HepG2 (cell line): ENCODE measurements around the gene MAP3K9. TPM values are rescaled to one million over a fixed set of nuclear protein-coding genes. Genes with fewer than 3 reads are reported as not detected.

Experiments used
- CREB1 ChIP-seq, 2 experiments: fragments of 450-650 bp in 1 of 2; IDR thresholded peaks; 2 replicates each; pipeline ENCODE4 v1.6.1; 2016 to 2017; ENCODE audit warnings: control low read depth in 1 of 2, mild to moderate bottlenecking in 1 of 2, missing compliant biosample characterization in 1 of 2, missing genetic modification characterization in 1 of 2
- ELF3 ChIP-seq: IDR thresholded peaks from 2 replicates; pipeline ENCODE4 v1.6.1; 2016; ENCODE audit warnings: missing genetic modification reagents, missing compliant biosample characterization
- ETV5 ChIP-seq: IDR thresholded peaks from 2 replicates; pipeline ENCODE4 v1.6.1; 2018; ENCODE audit warnings: missing biosample characterization, missing genetic modification reagents, inconsistent platforms, borderline replicate concordance
- FOXA3 ChIP-seq: IDR thresholded peaks from 2 replicates; pipeline ENCODE4 v1.6.1; 2016; ENCODE audit warnings: missing genetic modification reagents, missing compliant biosample characterization
- HNF1B ChIP-seq: sonication (generic); formaldehyde crosslinking; IDR thresholded peaks from 2 replicates; pipeline ENCODE4 v1.5.1; 2020; ENCODE audit warnings: mild to moderate bottlenecking, moderate library complexity, missing genetic modification reagents
- JUNB ChIP-seq: sonication (generic); formaldehyde crosslinking; IDR thresholded peaks from 2 replicates; pipeline ENCODE4 v1.8.0; 2022; ENCODE audit warnings: missing genetic modification reagents, mild to moderate bottlenecking, borderline replicate concordance
- KDM2A ChIP-seq: sonication (generic); formaldehyde crosslinking; IDR thresholded peaks from 2 replicates; pipeline ENCODE4 v1.4.0; 2020; ENCODE audit warnings: low read depth, missing genetic modification reagents, borderline replicate concordance
- KDM6A ChIP-seq: IDR thresholded peaks from 2 replicates; pipeline ENCODE4 v1.6.1; 2016; ENCODE audit warnings: low read depth
- MXD4 ChIP-seq: IDR thresholded peaks from 2 replicates; pipeline ENCODE4 v1.6.1; 2016; ENCODE audit warnings: mild to moderate bottlenecking, missing biosample characterization, missing genetic modification reagents
- SMAD3 ChIP-seq: sonication (generic); formaldehyde crosslinking; IDR thresholded peaks from 2 replicates; pipeline ENCODE4 v1.4.0; 2020; ENCODE audit warnings: missing genetic modification reagents
- TCF7 ChIP-seq: sonication (generic); IDR thresholded peaks from 2 replicates; pipeline ENCODE4 v1.6.1; 2016; ENCODE audit warnings: antibody characterized with exemption, low read depth
- XRCC5 ChIP-seq: fragments of 200-400 bp; formaldehyde crosslinking; optimal IDR thresholded peaks from 2 replicates; pipeline ENCODE3; 2017; ENCODE audit warnings: mild to moderate bottlenecking, low read length
- ZC3H4 ChIP-seq: sonication (generic); formaldehyde crosslinking; IDR thresholded peaks from 2 replicates; pipeline ENCODE4 v1.4.0; 2020; ENCODE audit warnings: missing genetic modification reagents, borderline replicate concordance
- ZNF562 ChIP-seq: sonication (generic); formaldehyde crosslinking; IDR thresholded peaks from 2 replicates; pipeline ENCODE4 v1.8.0; 2022; ENCODE audit warnings: missing genetic modification reagents, borderline replicate concordance
- ZNF607 ChIP-seq: sonication (generic); formaldehyde crosslinking; IDR thresholded peaks from 2 replicates; pipeline ENCODE4 v1.5.1; 2020; ENCODE audit warnings: missing genetic modification reagents, mild to moderate bottlenecking, borderline replicate concordance
- ZNF691 ChIP-seq: sonication (generic); formaldehyde crosslinking; IDR thresholded peaks from 2 replicates; pipeline ENCODE4 v1.4.0; 2020; ENCODE audit warnings: missing genetic modification reagents, low read depth, mild to moderate bottlenecking, borderline replicate concordance
- polyA plus RNA-seq, 8 experiments: library from polyadenylated mRNA; depleted of rRNA in 3 of 8; stranded (reverse) in 7 of 8; unstranded in 1 of 8; fragments of >200 nt; fragmentation: Illumina TruSeq in 4 of 8; extraction: Trizol in 4 of 8; gene quantifications; 2 replicates each; pipeline versions ENCODE4 v1.2.1 to v1.2.3, GENCODE V29; 2011 to 2016; ENCODE audit warnings: low read depth in 4 of 8, missing spikeins in 1 of 8, mixed read lengths in 1 of 8; ENCODE audit not compliant: insufficient read depth in 1 of 8
- total RNA-seq, 5 experiments: library from RNA; depleted of rRNA; stranded (reverse); fragments of >200 nt; fragmentation: Illumina TruSeq; extraction: Trizol; gene quantifications; 2 replicates each; pipeline ENCODE4 v1.2.3, GENCODE V29; 2016; ENCODE audit warnings: low read depth in 1 of 5
- TF ChIP-seq, protein P1 (sequence below): IDR thresholded peaks from 2 replicates; pipeline ENCODE4 v1.6.1; 2016; ENCODE audit warnings: missing compliant biosample characterization, missing genetic modification reagents, borderline replicate concordance
- TF ChIP-seq, protein P2 (sequence below): sonication (generic); formaldehyde crosslinking; IDR thresholded peaks from 2 replicates; pipeline ENCODE4 v1.5.1; 2020; ENCODE audit warnings: mild to moderate bottlenecking, missing genetic modification reagents, borderline replicate concordance
- TF ChIP-seq, protein P3 (sequence below): sonication (generic); formaldehyde crosslinking; IDR thresholded peaks from 2 replicates; pipeline ENCODE4 v1.4.0; 2020; ENCODE audit warnings: missing genetic modification reagents

The MAP3K9 gene
- total and polyA plus RNA-seq, 2 of the 13 experiments (the other 11 are each of a cell fraction or from before 2014, with no cell fraction given) = 4.3 to 4.5 TPM

DNA sequence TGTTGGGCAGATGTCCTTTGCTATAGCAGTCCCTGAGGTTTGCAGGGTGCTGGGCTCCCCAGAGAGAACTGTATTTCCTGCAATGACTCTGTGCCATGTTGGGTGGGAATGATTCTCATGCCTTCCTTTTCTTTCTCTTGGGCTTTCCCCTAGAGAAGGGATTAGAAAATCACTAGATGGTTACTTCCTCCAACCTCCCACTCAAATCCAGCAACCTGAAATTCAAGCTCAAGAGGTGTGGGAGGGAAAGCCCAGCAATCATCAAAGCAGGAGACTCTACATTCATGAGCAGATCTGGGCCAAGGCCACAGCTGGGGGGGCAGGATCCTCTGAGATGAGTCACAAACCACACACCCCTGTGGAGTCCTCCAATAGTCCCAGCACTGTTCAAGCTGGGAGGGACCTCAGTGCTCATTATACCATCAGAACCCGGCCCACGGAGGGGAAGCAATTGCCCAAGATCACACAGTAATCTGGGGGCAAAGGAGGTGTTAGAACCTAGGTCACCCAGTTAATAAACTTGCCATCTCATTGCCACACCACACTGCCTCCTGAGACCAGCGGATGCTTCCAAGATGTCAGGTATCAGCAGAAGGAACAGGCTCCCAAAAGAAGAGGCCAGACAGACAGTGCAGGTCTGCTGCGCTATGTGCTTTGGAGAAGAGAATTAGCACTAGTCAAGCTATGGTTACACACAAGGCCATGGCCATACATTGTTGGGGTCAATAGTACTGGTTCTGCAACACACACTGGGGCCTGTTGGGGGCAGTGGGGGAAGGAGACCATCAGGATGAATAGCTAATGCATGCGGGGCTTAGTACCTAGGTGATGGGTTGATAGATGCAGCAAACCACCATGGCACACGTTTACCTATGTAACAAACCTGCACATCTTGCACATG lies 101.9 kb downstream of the MAP3K9 start (continued):
- TF ChIP-seq, protein P1, sequence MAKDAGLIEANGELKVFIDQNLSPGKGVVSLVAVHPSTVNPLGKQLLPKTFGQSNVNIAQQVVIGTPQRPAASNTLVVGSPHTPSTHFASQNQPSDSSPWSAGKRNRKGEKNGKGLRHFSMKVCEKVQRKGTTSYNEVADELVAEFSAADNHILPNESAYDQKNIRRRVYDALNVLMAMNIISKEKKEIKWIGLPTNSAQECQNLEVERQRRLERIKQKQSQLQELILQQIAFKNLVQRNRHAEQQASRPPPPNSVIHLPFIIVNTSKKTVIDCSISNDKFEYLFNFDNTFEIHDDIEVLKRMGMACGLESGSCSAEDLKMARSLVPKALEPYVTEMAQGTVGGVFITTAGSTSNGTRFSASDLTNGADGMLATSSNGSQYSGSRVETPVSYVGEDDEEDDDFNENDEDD (CRISPR knock-in tag) = peak; percentile 24; the same call in 1 of the 2 replicates
- TF ChIP-seq SMAD3 (CRISPR knock-in tag) (no peak), FOXA3 (CRISPR knock-in tag) (peak; percentile 70), CREB1 (IDR thresholded peaks at IDR 0.05) (no peak), CREB1 (CRISPR knock-in tag; IDR thresholded peaks at IDR 0.05) (peak; percentile 51), HNF1B (CRISPR knock-in tag) (peak; percentile 73), KDM2A (CRISPR knock-in tag) (peak; percentile 33; the same call in 1 of the 2 replicates), JUNB (peak; percentile 89), KDM6A (CRISPR knock-in tag) (no peak), ZC3H4 (CRISPR knock-in tag) (no peak), ETV5 (CRISPR knock-in tag) (peak; percentile 46; the same call in 1 of the 2 replicates), ZNF607 (no peak), ZNF691 (CRISPR knock-in tag) (peak; percentile 67; the same call in 1 of the 2 replicates), ZNF562 (CRISPR knock-in tag) (no peak), ELF3 (CRISPR knock-in tag) (peak; percentile 81), MXD4 (CRISPR knock-in tag) (no peak), XRCC5 (peak; percentile 86), TCF7 (peak; percentile 87)
- TF ChIP-seq, protein P2, sequence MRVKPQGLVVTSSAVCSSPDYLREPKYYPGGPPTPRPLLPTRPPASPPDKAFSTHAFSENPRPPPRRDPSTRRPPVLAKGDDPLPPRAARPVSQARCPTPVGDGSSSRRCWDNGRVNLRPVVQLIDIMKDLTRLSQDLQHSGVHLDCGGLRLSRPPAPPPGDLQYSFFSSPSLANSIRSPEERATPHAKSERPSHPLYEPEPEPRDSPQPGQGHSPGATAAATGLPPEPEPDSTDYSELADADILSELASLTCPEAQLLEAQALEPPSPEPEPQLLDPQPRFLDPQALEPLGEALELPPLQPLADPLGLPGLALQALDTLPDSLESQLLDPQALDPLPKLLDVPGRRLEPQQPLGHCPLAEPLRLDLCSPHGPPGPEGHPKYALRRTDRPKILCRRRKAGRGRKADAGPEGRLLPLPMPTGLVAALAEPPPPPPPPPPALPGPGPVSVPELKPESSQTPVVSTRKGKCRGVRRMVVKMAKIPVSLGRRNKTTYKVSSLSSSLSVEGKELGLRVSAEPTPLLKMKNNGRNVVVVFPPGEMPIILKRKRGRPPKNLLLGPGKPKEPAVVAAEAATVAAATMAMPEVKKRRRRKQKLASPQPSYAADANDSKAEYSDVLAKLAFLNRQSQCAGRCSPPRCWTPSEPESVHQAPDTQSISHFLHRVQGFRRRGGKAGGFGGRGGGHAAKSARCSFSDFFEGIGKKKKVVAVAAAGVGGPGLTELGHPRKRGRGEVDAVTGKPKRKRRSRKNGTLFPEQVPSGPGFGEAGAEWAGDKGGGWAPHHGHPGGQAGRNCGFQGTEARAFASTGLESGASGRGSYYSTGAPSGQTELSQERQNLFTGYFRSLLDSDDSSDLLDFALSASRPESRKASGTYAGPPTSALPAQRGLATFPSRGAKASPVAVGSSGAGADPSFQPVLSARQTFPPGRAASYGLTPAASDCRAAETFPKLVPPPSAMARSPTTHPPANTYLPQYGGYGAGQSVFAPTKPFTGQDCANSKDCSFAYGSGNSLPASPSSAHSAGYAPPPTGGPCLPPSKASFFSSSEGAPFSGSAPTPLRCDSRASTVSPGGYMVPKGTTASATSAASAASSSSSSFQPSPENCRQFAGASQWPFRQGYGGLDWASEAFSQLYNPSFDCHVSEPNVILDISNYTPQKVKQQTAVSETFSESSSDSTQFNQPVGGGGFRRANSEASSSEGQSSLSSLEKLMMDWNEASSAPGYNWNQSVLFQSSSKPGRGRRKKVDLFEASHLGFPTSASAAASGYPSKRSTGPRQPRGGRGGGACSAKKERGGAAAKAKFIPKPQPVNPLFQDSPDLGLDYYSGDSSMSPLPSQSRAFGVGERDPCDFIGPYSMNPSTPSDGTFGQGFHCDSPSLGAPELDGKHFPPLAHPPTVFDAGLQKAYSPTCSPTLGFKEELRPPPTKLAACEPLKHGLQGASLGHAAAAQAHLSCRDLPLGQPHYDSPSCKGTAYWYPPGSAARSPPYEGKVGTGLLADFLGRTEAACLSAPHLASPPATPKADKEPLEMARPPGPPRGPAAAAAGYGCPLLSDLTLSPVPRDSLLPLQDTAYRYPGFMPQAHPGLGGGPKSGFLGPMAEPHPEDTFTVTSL (CRISPR knock-in tag) = peak; percentile 74; the same call in 1 of the 2 replicates
- TF ChIP-seq, protein P3, sequence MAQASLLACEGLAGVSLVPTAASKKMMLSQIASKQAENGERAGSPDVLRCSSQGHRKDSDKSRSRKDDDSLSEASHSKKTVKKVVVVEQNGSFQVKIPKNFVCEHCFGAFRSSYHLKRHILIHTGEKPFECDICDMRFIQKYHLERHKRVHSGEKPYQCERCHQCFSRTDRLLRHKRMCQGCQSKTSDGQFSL (CRISPR knock-in tag) = 0 out of 2 replicates have a peak, but pooled peaks have one; percentile 67
